HG03139 (cell line): ENCODE measurements around the gene LAMTOR1.

Experiments used
- ATAC-seq: cut with Tn5 transposase; IDR thresholded peaks from one replicate; pipeline ENCODE4 v1.9.1; 2021; ENCODE audit not compliant: unreplicated experiment

LAMTOR1 gene

DNA sequence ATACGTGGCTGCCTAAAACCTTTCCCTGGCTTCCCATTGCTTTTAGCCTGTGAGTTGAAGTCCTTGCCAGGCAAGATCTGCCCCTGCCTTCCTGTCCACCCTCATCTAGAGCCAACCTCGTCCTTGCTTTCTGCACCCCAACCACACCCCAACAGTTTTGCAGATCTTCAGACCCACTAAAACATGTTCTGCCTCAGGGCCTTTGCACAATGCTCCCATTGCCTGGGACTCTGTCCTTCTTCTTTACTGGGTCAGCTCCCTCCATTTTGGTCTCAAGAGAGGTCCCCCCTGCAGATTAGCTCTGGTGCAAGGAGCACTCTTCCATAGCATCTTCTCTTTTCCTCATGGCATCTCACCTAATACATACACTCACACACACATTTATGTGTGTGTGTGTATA is 17.8 kb upstream of the LAMTOR1 start:
- no peak for ATAC-seq

- ATAC-seq: no peak
Observed at GRCh38 chr11:72119198-72119597, 16.1 kb upstream of the LAMTOR1 start.

DNA sequence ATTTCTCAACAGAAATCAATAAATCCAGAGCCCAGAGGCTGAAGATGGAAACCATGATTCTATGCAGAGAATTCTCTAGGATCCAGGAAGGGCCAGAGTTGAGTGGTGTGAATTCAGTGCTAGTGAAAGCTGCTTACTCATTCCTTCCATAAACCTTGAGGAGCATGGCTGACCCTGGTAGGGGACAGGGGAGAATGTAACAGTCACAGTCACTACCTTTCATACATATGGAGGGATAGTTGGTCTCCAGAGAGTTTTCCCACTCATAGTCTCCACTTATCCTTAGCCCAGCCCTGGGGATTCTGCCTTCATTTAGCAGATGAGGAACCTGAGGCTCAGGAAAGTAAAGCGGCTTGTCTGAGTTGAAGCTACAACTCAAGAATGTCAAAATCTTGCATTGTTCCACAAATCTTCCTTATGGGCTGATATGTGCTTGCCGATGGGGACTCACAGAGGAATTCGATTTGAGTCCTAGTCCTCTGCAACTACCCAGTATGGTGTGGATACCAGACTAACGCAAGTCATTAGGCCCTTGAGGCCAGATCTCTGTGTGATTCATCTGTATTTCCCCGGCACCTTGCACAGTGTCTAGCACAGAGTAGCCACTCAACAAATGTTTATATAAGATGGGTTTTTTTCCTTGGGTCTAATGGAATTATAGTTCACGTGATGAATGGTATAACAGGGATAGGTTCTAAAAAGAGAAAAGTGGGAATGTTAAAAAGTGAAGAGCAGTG is 13.1 kb upstream of the LAMTOR1 start:
- no peak for ATAC-seq

DNA sequence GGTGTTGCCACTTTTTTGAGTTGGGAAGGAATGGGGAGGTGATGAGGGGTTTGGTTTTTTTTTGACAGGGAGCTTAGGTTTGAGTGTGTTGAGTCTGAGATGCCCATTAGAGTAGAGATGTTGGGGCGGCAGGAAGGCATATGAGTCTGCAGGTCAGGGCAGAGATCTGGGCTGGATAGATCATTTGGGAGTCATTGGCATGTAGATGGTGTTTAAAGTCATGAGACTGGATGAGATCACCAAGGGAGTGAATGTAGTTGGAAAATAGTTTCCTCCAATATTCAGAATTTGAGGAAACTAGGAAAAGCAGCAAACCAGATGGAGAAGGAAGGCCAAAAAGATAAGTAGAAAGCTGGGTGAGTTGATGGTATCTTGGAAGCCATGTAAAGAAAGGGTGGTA is 11.5 kb upstream of the LAMTOR1 start:
- ATAC-seq: no peak

GRCh38 chr11:72112978-72113808 is 10.1 kb upstream of the LAMTOR1 start:
- ATAC-seq: no peak

DNA sequence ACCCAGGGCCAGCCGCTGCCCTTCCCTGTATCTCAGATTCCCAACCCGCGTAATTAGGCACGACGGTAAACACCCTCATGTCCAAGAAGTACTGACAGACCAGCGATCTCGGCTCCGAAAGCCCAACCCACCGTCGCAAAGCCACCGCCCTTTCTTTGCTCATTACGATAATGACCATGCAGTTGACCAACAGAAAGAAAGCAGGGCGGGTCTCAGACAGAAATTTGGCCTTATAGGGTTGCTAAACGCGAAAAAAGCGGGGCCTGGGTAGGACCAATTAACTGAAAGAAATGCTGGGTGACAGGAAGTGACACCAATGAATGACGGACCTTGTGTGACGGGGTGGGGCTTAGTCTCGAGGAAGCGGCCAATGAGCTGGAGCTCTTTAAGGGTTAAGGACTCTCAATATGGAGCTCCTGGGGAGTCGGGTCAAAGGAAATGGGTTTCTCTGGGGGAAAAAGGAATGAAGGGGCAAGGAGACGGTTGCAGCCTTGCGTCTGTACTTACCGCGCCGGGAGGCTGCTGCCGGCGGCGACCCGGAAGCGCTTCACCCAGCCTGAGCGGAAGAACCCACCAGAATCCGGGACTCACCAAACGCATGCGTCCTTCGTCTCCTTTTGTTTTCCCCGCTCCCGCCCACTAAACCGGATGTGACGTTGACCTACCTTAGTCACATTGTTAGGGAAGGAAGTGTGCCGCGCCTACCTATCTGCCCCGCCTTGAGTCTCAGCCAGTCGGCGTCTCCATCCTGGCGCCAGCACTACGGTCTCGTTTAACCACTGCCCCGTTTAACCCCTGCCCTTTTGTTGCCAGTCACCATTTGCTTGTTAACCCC is 9.3 kb upstream of the LAMTOR1 start, which contains the start of gene ANAPC15:
Gene ANAPC15 (minus strand): TSS at position 553 of the 835 bp plus-strand sequence. CDS start 1,419 bp downstream, outside the sequence.
- peak; percentile 86 for ATAC-seq

DNA sequence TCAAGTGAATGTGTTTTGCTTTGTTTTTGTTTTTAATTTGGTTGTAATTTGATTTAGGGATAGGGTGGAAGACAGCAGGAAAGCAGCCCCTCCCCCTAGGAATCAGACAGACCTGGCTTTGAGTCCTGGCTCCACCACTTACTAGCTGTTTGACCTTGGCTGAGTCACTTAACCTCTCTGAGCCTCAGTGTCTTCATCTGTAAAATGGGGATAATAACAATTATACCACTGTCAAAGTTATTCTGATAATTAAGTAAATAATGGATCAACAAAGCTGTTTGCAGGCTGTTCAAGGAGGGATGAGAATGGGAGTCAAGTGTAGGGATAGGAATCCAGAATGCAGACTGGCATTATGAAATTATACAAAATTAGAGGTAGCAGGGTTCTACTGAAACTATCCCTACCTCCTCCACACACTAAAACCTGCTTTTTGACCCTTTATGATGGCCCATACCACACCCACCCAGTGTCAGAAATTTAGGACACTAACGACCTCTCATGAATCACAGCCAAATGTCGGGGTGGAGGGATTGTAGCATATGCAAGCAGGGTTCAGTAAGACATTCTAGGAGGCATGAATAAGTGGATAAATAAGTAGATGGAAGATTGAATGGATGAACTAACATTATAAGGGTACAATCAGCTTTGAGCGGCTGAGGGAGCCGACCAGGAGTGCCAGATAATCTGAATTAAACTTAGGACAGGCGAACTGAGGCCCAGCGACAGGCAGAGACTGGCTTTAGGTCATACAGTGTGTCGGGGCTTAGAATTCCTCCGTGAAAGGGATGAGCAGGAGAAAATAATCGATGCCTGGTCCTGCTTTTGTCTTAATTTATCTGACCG is 8.4 kb upstream of the LAMTOR1 start:
- ATAC-seq: no peak

DNA sequence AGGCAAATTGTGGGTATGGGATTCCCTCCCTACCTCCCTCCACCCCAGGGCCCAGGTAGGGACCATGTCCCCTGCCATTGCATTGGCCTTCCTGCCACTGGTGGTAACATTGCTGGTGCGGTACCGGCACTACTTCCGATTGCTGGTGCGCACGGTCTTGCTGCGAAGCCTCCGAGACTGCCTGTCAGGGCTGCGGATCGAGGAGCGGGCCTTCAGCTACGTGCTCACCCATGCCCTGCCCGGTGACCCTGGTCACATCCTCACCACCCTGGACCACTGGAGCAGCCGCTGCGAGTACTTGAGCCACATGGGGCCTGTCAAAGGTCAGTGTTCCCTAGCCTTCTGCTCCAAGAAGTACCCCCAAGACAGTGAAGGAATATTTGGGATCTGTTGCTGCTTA is 2.8 kb upstream of the LAMTOR1 start, which contains the start of gene TOMT:
Gene TOMT (plus strand): TSS at position 37 of the 400 bp plus-strand sequence. CDS start 28 bp downstream, at position 65.
- ATAC-seq: no peak

GRCh38 chr11:72103754-72104167 is 664 bp upstream of the LAMTOR1 start:
- no peak for ATAC-seq

DNA sequence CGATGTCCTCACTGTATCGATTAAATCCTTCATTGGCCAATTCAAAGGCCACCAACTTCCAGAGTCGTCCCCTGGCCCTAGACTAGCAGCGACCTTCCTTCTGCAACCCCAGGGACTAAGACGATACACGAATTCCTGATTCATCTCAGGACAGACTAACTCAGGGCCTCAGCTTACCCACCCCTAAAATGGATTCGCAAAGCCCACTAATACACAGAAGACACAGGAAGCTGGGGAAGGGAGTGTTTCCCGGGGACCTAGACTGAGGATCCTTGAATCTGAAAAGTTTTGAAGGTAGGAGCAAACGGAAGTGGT is 509 bp downstream of the LAMTOR1 start:
- ATAC-seq: no peak

- ATAC-seq: no peak
Observed at GRCh38 chr11:72102162-72102561, 935 bp downstream of the LAMTOR1 start.

DNA sequence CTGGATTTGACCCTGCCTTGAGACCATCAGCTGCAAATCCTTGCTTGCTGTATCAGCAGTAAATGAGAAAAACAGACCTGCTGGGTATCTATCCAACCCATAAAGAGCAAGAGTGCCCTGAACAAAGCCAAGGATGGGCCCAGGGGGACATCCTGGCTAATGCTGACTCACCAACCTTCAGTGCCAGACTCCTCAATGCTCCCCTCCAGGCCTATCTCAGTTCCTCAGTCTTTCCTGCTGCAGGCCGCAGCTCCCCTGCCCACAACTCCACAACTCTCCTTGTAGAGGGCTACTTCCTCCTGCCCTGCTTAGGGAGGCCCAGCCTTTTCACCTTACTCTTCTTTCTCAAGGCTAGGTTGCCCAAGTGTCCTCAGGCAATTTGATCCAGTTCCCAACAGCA is 2.6 kb downstream of the LAMTOR1 start:
- ATAC-seq: no peak

DNA sequence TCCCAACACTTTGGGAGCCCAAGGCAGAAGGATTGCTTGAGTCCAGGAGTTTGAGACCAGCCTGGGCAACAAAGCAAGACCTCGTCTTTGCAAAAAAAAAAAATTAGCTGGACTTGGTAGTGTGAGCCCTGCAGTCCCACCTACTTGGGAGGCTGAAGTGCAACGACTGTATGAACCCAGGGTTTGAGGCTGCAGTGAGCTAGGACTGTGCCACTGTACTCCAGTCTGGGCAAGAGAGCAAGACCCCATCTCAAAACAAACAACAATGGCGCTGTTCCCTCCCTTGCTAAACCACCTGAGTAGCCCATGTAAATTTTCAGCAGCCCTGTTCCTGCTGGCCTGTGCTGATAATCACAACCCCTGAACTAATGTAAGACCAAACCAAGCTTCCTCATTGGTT is 3.1 kb downstream of the LAMTOR1 start:
- ATAC-seq: no peak

DNA sequence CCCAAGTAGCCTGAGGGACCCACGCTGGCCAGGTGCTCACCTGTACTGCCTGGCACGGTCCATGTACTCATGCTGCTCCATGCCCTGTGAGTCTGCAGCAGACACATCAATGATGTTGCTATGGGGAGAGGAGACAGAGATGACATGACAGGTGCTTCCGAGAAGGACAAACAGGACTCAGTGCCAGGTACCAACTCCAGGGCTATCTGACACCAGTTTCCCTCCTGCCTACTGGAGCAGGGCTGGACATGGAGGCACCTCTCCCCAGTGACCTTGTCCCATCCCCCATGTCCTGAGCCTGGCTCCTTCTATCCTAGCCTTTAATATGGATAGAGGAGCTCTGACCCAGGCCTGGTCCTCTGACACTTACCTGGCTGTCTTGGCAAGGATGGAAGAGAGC is 4.4 kb downstream of the LAMTOR1 start:
- ATAC-seq: no peak

- ATAC-seq: no peak
Observed at GRCh38 chr11:72091292-72091691, 11.8 kb downstream of the LAMTOR1 start.

DNA sequence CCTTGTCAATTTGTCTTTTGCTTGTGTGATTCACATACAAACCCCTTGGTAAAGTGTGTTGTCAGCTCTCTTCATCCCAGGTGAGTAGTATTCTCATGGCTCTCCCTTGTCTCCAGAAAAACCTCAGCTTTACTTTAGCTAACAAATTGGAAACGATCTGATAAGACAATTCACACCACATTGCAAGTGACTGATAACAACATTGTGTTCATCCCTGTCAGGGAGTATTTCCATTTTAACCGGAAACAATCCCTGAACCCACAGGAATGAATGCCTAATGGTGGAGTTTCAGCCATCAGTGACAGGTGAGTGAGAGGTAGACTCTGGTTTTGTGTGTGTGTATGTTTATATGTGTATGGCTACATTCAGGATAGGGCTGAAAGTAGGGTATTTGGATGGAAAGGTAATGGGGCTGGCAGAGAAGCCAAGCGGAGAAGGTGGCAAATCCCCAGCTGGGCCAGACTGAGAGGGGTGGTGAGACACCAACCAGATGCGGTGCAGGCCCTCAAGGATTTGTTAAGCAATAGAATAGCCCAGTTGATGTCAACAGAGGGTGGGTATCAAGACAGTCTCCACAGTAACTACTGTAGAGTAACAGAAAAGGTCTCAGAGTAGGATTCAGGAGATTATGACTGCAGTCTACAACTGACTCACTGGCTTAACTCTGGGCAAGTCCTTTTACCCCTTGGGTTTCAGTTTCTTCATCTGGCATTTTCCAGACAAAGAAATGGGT is 14.9 kb downstream of the LAMTOR1 start:
- ATAC-seq: no peak

GRCh38 chr11:72085621-72086351 is 17.3 kb downstream of the LAMTOR1 start:
- no peak for ATAC-seq

DNA sequence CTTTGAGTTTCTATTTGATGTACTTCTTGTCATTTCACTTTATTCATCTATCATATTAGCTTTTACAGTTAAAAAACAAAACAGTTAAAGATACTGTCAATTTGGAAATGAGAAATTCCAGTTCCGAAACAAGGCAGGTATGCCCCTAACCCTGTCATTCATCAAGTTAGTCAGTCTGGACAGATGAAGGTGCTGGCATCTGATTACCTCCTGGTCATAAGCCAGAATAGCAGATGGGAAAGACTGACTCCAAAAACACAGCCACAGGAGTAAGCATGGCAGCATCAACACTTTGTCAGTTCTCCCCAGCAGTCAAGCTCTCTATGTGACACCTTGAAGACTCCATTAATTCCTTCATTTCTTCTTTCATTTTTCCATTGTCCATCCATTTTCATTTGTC is 18.1 kb downstream of the LAMTOR1 start:
- no peak for ATAC-seq

- ATAC-seq: no peak
Observed at GRCh38 chr11:72084076-72084475, 19.0 kb downstream of the LAMTOR1 start.
